ELF-1 (cell line): ENCODE measurements around the gene SMCO3.

Experiments
- DNase-seq: peaks from one replicate; pipeline ENCODE4 v3.0.0-alpha.2; 2016; ENCODE audit warnings: low read depth, low spot score

The SMCO3 gene

DNA sequence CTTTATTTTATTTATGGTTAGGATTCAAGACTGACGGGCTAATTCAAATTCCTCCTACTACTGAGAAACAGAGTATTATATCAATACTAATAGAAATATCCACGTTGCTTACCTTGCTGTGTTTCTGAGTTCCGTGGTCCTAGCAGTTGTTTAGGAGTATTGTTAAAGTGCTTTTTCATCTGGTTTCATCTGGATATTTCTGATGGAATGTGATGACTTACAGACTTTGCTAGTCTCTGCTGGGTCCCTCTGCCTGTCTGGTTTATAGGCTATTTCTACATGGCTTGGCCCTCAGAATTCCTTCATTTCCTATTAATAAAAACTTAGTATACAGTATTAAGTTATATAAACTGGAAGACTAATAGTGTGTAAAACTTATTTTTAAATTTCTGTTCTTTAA is at the start of gene SMCO3:
Gene SMCO3 (minus strand): TSS at position 169 of the 400 bp plus-strand sequence. CDS start 7,502 bp downstream, outside the sequence.
- DNase-seq = no peak

DNA sequence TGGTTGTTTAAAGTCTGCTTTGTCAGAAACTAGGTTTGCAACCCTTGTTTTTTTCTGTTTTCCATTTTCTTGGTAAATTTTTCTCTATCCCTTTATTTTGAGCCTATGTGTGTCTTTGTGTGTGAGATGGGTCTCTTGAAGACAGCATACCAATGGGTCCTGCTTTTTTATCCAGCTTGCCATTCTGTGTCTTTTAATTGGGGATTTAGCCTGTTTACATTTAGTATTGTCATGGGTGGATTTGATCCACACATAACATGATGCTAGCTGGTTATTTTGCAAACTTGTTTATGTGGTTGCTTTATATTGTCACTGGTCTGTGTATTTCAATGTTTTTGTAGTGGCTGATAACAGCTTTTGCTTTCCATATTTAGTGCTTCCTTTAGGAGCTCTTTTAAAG is 46.5 kb upstream of the SMCO3 start:
- no peak for DNase-seq

DNA sequence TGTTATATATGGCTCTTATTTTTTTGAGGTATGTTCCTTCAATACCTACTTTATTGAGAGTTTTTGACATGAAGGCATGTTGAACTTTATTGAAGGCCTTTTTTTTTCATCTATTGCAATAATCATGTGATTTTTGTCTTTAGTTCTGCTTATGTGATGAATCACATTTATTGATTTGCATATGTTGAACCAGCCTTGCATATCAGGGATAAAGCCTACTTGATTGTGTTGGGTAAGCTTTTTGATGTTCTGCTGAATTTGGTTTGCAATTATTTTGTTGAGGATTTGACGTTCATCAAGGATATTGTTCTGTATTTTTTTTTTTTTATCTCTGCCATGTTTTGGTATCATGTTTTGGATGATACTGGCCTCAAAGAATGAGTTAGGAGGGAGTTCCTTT is 44.5 kb upstream of the SMCO3 start:
- DNase-seq = no peak

DNA sequence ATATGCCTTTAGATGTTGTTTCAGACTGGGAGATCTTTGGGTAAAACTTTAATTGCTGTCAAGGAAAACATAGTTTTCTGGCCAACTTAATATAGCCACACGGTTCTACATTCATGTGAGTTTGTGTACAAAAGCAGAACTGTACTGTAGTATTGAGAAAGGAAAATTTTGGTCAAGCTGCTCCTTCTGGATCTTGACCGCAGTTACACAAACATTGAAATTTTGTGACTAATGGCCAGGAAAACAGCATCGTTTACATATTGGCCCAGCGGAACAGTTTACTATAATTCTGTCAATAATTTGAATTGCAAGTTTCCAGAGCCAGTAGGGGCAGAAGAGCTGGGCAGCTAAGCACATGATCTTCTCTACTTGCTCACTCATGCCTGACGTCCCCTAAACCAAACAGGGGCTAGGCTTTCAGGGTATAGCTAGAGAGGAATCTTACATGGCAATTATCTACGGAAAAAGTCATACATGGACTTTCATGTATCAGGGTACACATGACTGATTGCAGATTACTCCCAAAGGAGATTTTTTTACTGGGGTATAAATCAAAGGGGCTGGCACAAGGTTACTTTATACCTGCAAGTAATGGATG is 40.7 kb upstream of the SMCO3 start:
- no peak for DNase-seq

DNA sequence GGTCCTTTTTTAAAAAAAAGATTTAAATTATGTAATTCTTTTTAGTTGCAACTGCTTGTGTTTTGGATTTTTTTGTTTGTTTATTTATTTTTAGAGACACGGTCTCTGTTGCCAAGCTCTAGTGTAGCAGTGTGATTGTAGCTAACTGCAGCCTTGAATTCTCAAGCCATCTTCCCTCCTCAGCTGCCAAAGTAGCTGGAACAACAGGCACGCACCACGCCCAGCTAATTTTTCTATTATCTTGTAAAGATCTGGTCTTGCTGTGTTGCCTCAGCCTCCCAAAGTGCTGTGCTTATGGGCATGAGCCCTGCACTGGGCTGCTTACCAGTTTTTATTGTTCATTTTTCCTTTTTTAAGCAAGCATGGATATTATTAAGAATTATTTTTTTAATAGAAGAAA is 40.0 kb upstream of the SMCO3 start:
- peak; percentile 36 for DNase-seq

DNA sequence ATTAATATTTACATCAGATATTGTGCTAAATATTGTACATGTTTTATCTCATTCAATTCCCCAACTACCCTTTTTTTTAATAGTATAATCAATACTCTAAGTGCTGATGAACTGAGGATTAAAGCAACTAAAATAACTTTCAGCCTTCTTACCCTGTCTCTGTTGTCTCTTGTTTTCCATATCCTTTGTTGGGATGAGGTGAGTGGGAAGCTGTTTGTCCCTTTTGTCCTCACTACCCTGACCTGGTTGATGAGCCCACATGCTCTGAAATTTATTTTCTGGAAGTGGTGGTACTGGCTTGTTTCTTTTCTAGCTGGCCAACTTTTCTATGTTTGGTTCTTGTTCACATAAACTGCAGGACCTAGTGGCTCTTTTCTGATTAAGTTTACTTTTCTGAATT is 38.9 kb upstream of the SMCO3 start:
- DNase-seq = no peak

DNA sequence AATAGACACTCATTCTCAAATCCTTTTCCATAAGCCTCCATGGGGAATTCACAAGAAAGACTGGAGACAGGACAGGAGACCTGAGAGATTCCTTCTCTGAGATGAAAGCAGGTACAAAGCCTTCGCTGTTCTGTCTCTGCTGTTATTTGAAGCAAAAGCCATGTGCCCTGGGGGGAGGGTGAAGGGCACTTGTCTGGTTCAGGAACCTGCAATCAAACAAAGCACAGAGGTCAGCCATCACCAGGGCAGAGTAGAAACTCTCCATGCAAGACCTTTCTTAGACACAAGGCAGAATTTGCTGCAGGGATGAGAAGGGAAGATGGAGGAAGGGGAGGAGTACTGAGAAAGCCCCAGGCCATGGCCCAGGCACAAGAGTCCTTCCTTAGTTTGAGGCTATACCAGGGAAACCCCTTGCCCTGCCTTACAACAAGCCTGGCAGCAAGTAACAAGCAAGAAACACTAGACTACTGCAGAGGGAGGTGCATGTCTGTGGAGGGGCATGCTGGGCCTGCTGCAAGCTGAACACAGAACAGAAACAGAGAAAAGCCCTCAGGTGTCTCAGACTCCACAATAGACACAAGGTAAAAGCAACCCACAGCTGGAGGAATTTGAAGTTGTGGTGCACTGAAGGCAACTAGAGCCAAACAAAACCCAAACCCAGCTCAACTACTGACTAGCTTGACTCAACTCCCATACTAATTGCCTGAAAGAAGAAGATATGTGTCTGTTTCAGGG is 37.1 kb upstream of the SMCO3 start:
- peak; percentile 87 for DNase-seq

DNA sequence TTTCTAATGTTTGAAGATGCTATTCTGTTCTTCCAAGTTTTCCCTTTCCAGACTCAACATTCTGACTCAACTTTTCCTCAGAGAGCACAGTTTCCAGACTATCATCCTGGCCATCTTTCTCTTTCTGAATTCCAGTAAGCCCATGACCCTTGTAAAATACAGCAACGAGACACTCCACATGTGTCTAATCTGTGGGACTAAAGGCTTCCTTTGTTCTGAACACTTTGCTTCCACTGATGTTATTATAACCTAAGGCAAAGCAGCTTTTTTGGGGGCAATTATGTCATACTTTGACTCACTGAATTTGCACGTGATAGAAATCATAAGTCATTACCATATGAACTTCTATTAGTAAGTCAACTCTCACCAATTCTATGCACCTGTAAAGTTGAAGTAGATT is 35.7 kb upstream of the SMCO3 start:
- DNase-seq = no peak

DNA sequence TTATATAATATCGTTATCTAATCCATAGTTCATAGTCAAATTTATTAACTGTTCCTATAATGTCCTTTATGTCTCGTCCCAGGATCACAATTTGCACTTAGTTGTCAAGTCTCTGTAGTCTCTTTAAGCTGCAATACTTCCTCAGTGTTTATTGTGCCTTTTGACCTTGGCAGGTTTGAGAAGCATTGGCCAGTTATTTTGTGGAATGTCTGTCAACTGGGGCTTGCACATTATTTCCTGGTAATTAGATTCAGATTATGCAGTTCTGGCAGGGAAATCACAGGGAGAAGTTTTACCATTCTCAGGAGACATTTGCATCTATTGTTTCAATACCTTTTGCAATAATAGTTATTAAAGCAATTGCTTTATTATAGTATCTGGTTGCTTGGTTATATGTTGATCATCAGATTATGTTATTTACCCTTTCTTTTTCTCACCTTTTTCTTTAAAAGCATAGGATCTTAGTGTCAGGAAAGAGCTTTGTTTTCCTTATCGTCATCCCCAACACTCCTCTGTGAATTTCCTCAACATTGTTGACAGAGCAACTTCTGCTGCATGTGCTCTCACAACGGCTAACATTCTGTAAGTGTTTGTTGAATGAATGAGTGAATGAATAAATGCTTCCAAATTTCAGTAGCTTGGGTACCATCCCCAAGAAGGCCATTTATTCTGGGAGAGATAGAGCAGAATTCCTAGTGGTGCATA is 33.0 kb upstream of the SMCO3 start:
- no peak for DNase-seq

DNA sequence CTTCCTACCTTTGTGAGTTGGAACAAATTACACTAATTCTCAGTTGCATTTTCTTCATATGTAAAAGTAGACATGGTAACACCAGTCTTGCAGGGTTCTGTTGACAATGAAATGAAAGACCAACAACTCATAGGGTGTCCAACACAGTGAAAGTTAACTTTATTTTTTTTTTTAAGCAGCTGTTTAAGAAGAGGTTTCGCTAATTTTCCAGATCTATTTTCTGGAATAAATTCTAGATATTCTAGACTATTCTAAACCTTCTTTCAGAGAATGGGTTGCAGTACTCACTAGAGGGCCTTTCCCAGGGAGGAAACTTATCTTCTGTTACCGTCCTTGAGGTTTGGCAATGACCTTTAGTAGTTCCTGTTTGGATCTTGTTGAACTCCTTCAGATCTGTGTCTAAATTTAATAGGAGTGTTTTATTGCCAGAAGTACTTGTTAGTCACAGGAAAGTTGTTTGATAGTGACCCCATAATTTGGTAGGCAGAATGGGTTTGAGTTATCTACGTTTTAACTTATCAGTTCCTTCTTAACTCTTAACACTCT is 32.1 kb upstream of the SMCO3 start:
- DNase-seq = no peak

DNA sequence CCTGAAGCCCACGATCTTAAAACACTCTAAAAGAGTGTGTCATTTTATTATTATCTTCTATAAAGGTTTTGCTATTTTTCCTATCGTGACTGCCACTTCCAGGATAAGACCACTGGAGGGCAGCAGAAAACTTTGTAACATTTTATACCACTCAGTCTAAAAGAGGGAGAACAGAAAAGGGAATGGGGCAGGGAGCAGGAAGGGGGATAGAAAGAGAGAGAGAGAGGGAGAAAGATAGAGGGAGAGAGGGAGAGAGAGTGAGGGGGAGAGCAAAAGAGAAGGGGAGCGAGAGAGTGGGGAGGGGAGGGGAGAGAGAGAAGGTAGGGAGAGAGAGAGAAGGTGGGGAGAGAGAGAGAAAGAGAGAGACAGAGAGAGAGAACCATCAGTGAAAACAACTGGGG is 31.4 kb upstream of the SMCO3 start:
- DNase-seq = peak; percentile 27

DNA sequence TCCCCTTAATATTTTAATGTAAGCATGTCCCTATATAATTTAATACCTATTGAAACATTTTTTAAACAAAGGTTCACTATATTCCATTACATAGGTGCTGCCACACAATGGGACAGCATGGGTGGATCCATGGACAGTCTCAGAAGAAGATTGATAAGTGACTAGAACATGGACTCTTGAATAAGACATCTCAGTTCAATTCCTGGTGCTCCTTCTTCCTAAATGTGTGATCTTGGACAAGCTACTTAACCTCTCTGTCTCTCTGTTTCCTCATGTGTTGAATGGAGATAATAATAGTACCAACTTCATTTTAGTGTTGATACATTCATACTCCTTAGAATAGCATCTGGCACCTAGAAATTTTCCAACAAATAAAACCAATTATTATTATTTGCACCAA is 30.4 kb upstream of the SMCO3 start:
- no peak for DNase-seq

DNA sequence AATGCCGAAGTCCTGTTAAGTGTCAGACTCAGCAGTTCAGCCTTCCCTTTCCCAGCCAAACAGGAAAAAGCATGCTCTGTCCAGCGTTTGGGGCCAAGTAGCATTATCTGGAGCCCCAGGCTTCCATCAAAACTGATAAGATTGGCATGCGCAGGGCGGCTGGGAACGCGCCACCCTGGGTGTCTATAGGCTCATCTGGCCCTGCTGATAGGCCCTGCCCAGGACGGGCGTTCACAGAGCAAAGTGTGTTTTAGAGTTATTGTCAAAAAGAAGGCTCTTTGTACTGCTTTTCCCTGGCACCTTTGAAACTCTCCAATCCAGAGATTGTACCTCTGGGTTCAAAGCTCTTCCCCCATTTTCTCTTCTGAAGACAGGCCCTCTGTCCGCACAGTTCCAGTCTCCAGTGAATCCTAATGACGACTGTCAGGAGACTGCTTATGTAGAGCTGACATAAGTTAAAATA is 29.5 kb upstream of the SMCO3 start, which contains the start of gene ART4:
Gene ART4 (minus strand): TSS at position 102 of the 463 bp plus-strand sequence. CDS start 413 bp downstream, outside the sequence.
- DNase-seq = peak; percentile 68

DNA sequence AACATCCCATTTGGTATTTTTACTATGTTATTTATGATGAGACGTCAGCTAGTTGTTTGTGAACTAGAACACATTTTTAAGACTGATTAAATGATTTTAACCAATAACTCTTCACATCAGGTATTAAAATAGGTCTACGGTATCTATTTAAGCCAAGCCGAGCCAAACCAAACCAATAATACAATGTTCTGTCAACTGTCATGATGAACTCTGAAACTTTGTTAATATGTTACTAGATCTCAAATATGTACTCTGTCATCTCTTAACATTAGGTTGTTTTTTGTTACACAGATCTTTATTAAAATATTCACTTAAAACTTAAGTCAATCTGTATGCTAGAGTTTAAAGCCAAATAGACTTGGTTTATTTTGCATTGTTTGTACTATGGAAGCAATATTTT is 28.3 kb upstream of the SMCO3 start:
- DNase-seq = no peak

DNA sequence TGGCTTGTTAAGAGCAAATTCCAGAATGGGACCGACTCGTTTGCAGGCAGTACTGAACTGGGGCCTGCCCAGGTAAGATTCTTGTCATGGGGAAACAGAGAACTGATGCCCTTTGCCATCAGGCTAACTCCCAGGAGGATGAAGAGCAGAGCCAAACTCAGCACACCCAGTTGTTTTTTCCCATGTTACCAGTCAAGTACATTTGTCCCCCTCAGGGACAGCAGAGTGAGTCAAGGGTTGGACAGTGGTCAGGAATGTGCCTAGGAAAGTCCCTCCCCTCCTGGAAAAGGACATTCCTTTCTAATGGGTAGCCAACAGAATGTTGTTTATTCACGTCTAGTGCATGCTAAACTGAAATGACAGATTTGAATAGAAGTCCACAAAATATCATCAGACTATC is 27.8 kb upstream of the SMCO3 start:
- DNase-seq = peak; percentile 56

DNA sequence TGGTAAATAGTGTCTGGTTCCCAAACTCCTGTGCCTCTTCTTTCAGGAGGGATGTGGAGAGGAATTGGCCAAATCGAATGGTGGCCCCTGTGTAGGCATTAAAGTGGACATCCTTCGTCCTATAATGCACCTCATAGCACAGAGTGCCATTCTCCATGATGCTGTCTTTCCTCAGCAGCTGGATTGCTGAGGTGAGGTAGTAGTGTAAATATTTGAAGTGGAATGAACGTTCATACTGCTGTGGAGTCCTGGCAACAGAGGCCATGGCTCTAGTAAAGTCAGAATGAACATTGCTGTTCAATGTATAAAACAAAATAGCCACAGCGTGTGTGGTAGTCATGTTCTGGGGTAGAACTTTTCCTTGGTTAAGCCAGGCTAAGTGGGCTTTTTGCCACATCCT is 26.6 kb upstream of the SMCO3 start:
- DNase-seq = no peak

DNA sequence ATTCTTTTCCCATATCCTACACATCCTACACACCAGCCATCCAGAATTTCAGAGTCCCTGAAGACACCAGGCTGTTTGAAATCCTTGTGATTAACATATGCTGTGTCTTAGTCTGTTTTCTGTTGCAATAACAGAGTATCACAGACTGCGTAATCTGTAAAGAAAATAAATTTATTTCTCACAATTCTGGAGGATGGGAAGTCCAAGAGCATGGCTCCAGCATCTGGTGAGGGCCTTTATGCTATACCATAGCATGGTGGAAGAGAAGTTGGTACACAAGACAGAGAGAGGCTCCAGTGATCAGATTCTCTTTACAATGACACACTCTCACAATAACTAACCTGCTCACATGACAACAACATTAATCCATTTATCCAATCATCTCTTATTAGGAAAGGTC is 25.3 kb upstream of the SMCO3 start:
- no peak for DNase-seq

DNA sequence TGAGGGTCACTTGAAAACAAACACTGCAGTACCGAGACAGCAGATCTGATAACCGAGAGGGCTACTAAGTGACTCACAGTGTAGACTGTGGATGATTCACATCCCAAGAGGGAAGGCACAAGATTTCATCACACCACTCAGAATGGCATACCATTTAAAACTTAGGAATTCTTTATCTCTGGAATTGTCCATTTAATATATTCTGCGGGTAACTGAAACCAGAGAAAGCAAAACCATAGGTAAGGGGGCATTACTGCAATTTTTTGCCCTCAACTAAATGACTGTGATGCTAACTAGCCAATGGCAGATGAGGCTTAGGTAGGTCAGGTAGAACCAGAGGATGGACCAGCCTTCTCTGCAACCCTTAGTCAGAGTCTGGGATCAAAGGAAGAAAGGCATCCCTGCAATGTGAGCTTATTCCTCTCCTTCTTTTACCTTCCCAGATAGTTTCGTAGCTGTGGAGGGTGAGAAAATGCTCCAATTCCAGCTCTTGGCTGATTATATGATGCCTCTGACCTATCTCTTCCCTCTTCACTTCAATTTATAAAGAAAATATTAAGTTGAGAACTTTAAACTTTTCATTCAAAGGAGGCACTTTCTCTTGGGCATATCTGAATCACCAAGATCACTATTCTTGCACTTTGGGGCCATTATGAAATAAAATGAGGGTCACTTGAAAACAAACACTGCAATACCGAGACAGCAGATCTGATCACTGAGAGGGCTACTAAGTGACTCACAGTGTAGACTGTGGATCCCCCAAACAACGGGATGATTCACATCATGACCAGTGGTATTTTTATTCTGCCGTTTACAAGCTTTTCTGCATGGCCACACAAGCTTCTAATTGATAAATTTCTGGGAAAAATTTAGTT is 22.6 kb upstream of the SMCO3 start:
- peak; percentile 26 for DNase-seq

DNA sequence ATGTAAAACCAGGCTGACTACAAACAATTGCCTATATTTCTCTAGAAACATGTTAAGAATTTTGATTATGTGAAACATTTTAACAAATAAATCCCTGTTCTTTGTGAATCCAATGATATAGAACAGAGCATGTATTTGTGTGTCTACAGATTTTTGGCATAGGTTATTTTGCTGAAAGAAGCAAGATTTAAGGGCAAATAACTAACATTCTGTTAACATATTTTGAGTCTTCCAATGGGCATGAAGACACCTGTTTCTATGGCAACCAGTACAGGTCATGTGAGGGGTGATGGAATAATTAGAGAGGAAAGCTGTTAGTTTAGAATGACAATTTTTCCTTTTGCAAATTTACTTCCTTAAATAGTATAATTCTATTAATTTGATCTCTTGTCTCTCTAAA is 20.5 kb upstream of the SMCO3 start:
- DNase-seq = no peak

DNA sequence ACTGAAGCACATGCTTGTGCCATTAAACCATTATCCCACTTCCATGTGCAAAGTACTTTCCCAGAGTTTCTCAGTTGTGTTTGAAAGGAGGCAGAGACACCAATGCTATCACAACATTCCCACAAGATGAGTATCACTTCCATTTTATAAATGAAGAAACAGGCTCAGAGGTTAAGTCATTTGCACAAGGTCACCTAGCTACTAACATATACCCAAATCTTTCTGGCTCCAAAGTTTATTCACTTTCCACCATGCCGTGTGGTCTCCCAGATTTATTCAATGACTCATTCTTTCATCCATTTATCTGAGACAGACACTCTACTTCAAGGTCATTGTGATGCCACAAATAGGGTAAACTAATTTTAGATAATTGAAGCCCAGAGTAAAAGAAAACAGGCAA is 20.0 kb upstream of the SMCO3 start:
- no peak for DNase-seq

DNA sequence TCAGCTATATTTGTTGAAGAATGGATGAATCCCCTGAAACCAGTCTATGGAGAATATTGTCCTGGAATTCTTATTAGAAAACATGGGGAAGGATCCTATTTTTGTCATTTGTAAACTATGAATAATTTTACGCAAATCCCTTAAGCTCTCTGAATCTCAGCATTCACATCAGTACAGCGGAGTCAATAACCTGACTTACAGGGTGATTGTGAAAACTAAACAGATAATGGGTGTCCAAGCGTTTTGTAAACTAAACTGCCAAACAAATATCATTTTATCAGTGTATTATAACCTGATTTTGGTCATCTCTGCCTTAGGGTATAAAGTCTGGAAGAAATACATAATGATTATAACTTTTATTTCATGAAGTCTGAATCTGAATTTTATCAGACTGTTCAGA is 19.4 kb upstream of the SMCO3 start:
- DNase-seq = no peak
